GM18499 (cell line): ENCODE data around the gene WDFY4.

ENCODE experiments used
- ATAC-seq: cut with Tn5 transposase; IDR thresholded peaks from one replicate; pipeline ENCODE4 v1.9.1; 2021; ENCODE audit warnings: moderate number of reproducible peaks; ENCODE audit not compliant: insufficient read depth, unreplicated experiment

The WDFY4 gene

GRCh38 chr10:48894911-48895802 is 210.5 kb downstream of the WDFY4 start:
- no peak for ATAC-seq

- no peak for ATAC-seq
Measured at GRCh38 chr10:48895803-48896195, 211.1 kb downstream of the WDFY4 start.

- no peak for ATAC-seq
Measured at GRCh38 chr10:48896756-48897440, 212.2 kb downstream of the WDFY4 start.

GRCh38 chr10:48897441-48897790 is 212.7 kb downstream of the WDFY4 start:
- no peak for ATAC-seq

- ATAC-seq = no peak
Measured at GRCh38 chr10:48898426-48898825, 213.8 kb downstream of the WDFY4 start.

GRCh38 chr10:48899781-48900180 is 215.1 kb downstream of the WDFY4 start:
- no peak for ATAC-seq

GRCh38 chr10:48900371-48900801 is 215.7 kb downstream of the WDFY4 start:
- no peak for ATAC-seq

GRCh38 chr10:48901319-48901718 is 216.6 kb downstream of the WDFY4 start:
- no peak for ATAC-seq

- no peak for ATAC-seq
Measured at GRCh38 chr10:48902096-48902495, 217.4 kb downstream of the WDFY4 start.

GRCh38 chr10:48903151-48903550 is 218.5 kb downstream of the WDFY4 start:
- no peak for ATAC-seq

GRCh38 chr10:48904861-48905260 is 220.2 kb downstream of the WDFY4 start:
- ATAC-seq = no peak

- ATAC-seq = no peak
Measured at GRCh38 chr10:48905311-48905710, 220.6 kb downstream of the WDFY4 start.

- ATAC-seq = no peak
Measured at GRCh38 chr10:48906841-48907240, 222.2 kb downstream of the WDFY4 start.

- ATAC-seq = no peak
Measured at GRCh38 chr10:48907730-48908129, 223.1 kb downstream of the WDFY4 start.

- ATAC-seq = no peak
Measured at GRCh38 chr10:48910548-48910947, 225.9 kb downstream of the WDFY4 start.

GRCh38 chr10:48913674-48914073 is 229.0 kb downstream of the WDFY4 start:
- no peak for ATAC-seq

GRCh38 chr10:48923748-48924147 is 239.1 kb downstream of the WDFY4 start:
- ATAC-seq = no peak

- ATAC-seq = no peak
Measured at GRCh38 chr10:48924988-48925387, 240.3 kb downstream of the WDFY4 start.

- no peak for ATAC-seq
Measured at GRCh38 chr10:48926255-48926654, 241.6 kb downstream of the WDFY4 start.

- no peak for ATAC-seq
Measured at GRCh38 chr10:48926764-48927540, 242.3 kb downstream of the WDFY4 start.

GRCh38 chr10:48929413-48929990 is 244.8 kb downstream of the WDFY4 start:
- no peak for ATAC-seq
